HG03460 (cell line): ENCODE data around the gene MPO.

Experiments
- ATAC-seq: cut with Tn5 transposase; IDR thresholded peaks from one replicate; pipeline ENCODE4 v1.9.1; 2021; ENCODE audit not compliant: unreplicated experiment

MPO gene

GRCh38 chr17:58306131-58306951, 25.6 kb upstream of the MPO start:
- ATAC-seq: no peak

GRCh38 chr17:58305626-58306025, 24.9 kb upstream of the MPO start:
- ATAC-seq: no peak

GRCh38 chr17:58304750-58305486, 24.2 kb upstream of the MPO start:
- no peak for ATAC-seq

- no peak for ATAC-seq
These were observed 23.4 kb upstream of the MPO start for GRCh38 chr17:58303971-58304749.

GRCh38 chr17:58302919-58303585, 22.3 kb upstream of the MPO start:
- no peak for ATAC-seq

- no peak for ATAC-seq
These were observed 21.6 kb upstream of the MPO start for GRCh38 chr17:58302171-58302918.

- no peak for ATAC-seq
These were observed 20.9 kb upstream of the MPO start for GRCh38 chr17:58301504-58302150.

- ATAC-seq: no peak
These were observed 19.6 kb upstream of the MPO start for GRCh38 chr17:58300336-58300735.

- no peak for ATAC-seq
These were observed 13.3 kb upstream of the MPO start for GRCh38 chr17:58294034-58294433.

GRCh38 chr17:58291246-58291645, 10.5 kb upstream of the MPO start:
- ATAC-seq: no peak

- ATAC-seq: no peak
These were observed 9.1 kb upstream of the MPO start for GRCh38 chr17:58289869-58290268.

- no peak for ATAC-seq
These were observed 4.7 kb upstream of the MPO start for GRCh38 chr17:58285422-58285810.

- ATAC-seq: no peak
These were observed 4.1 kb upstream of the MPO start for GRCh38 chr17:58284613-58285421.

- no peak for ATAC-seq
These were observed 3.2 kb upstream of the MPO start for GRCh38 chr17:58283674-58284612.

GRCh38 chr17:58282442-58282841, 1.7 kb upstream of the MPO start:
- no peak for ATAC-seq

GRCh38 chr17:58281511-58282011, 826 bp upstream of the MPO start:
- no peak for ATAC-seq

- ATAC-seq: no peak
These were observed 827 bp downstream of the MPO start for GRCh38 chr17:58279736-58280479.
